Measurements from ENCODE around the gene HMGB4.

GRCh38 chr1:33842348-33842747 lies 21.5 kb upstream of the HMGB4 start:
- TF ChIP-seq ZNF433 (tag by site-specific recombination; IDR thresholded peaks at IDR 0.05; ENCODE audit: low read depth) (no peak), ZNF10 (tag by site-specific recombination; IDR thresholded peaks at IDR 0.05) (no peak), ZNF23 (tag by site-specific recombination; IDR thresholded peaks at IDR 0.05; ENCODE audit: borderline replicate concordance) (no peak), SCRT2 (tag by site-specific recombination; IDR thresholded peaks at IDR 0.05) (no peak)
- TF ChIP-seq, protein P1, sequence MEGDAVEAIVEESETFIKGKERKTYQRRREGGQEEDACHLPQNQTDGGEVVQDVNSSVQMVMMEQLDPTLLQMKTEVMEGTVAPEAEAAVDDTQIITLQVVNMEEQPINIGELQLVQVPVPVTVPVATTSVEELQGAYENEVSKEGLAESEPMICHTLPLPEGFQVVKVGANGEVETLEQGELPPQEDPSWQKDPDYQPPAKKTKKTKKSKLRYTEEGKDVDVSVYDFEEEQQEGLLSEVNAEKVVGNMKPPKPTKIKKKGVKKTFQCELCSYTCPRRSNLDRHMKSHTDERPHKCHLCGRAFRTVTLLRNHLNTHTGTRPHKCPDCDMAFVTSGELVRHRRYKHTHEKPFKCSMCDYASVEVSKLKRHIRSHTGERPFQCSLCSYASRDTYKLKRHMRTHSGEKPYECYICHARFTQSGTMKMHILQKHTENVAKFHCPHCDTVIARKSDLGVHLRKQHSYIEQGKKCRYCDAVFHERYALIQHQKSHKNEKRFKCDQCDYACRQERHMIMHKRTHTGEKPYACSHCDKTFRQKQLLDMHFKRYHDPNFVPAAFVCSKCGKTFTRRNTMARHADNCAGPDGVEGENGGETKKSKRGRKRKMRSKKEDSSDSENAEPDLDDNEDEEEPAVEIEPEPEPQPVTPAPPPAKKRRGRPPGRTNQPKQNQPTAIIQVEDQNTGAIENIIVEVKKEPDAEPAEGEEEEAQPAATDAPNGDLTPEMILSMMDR (tag by site-specific recombination; IDR thresholded peaks at IDR 0.05), result no peak
- TF ChIP-seq, protein P2, sequence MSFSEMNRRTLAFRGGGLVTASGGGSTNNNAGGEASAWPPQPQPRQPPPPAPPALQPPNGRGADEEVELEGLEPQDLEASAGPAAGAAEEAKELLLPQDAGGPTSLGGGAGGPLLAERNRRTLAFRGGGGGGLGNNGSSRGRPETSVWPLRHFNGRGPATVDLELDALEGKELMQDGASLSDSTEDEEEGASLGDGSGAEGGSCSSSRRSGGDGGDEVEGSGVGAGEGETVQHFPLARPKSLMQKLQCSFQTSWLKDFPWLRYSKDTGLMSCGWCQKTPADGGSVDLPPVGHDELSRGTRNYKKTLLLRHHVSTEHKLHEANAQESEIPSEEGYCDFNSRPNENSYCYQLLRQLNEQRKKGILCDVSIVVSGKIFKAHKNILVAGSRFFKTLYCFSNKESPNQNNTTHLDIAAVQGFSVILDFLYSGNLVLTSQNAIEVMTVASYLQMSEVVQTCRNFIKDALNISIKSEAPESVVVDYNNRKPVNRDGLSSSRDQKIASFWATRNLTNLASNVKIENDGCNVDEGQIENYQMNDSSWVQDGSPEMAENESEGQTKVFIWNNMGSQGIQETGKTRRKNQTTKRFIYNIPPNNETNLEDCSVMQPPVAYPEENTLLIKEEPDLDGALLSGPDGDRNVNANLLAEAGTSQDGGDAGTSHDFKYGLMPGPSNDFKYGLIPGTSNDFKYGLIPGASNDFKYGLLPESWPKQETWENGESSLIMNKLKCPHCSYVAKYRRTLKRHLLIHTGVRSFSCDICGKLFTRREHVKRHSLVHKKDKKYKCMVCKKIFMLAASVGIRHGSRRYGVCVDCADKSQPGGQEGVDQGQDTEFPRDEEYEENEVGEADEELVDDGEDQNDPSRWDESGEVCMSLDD (tag by site-specific recombination; IDR thresholded peaks at IDR 0.05), result no peak
- TF ChIP-seq, protein P3, sequence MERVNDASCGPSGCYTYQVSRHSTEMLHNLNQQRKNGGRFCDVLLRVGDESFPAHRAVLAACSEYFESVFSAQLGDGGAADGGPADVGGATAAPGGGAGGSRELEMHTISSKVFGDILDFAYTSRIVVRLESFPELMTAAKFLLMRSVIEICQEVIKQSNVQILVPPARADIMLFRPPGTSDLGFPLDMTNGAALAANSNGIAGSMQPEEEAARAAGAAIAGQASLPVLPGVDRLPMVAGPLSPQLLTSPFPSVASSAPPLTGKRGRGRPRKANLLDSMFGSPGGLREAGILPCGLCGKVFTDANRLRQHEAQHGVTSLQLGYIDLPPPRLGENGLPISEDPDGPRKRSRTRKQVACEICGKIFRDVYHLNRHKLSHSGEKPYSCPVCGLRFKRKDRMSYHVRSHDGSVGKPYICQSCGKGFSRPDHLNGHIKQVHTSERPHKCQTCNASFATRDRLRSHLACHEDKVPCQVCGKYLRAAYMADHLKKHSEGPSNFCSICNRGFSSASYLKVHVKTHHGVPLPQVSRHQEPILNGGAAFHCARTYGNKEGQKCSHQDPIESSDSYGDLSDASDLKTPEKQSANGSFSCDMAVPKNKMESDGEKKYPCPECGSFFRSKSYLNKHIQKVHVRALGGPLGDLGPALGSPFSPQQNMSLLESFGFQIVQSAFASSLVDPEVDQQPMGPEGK (tag by site-specific recombination; IDR thresholded peaks at IDR 0.05), result no peak

Measured in HEK293 (cell line).